Trophoblast cell (in vitro differentiated cells and primary cell): ENCODE data around the gene SEC23B.

Experiments used
- DNase-seq, 2 donors: peaks; one replicate each; pipeline ENCODE4 v3.0.0-alpha.2; 2016
- H2AFZ ChIP-seq: 2 replicates; pipeline ENCODE4 v1.6.1; 2013; ENCODE audit warnings: low read length, moderate library complexity, mild to moderate bottlenecking; ENCODE audit not compliant: insufficient read depth, poor library complexity
- H2AK5ac ChIP-seq: 2 replicates; pipeline ENCODE4 v1.6.1; 2013; ENCODE audit warnings: mild to moderate bottlenecking, low read length
- H2BK120ac ChIP-seq: 2 replicates; pipeline ENCODE4 v1.6.1; 2013; ENCODE audit warnings: low read length, mild to moderate bottlenecking, moderate library complexity; ENCODE audit not compliant: insufficient read depth, poor library complexity
- H2BK12ac ChIP-seq: 2 replicates; pipeline ENCODE4 v1.6.1; 2013; ENCODE audit warnings: mild to moderate bottlenecking, low read length, moderate library complexity
- H2BK5ac ChIP-seq: 2 replicates; pipeline ENCODE4 v1.6.1; 2013; ENCODE audit warnings: low read length, low read depth, moderate library complexity, mild to moderate bottlenecking; ENCODE audit not compliant: poor library complexity
- H3K14ac ChIP-seq: 2 replicates; pipeline ENCODE4 v1.6.1; 2013; ENCODE audit warnings: mild to moderate bottlenecking, low read length
- H3K18ac ChIP-seq: 2 replicates; pipeline ENCODE4 v1.6.1; 2013; ENCODE audit warnings: mild to moderate bottlenecking, low read length
- H3K23ac ChIP-seq: 2 replicates; pipeline ENCODE4 v1.6.1; 2013; ENCODE audit warnings: low read length
- H3K27ac ChIP-seq: 2 replicates; pipeline ENCODE4 v1.5.1; 2013; ENCODE audit warnings: low read depth, mild to moderate bottlenecking, inconsistent platforms, low read length, moderate library complexity
- H3K27me3 ChIP-seq: 2 replicates; pipeline ENCODE4 v1.6.1; 2013; ENCODE audit warnings: inconsistent platforms, mild to moderate bottlenecking, low read length, moderate library complexity; ENCODE audit not compliant: insufficient read depth
- H3K36me3 ChIP-seq, 2 experiments: 1 replicate in 1 of 2; 2 replicates in 1 of 2; pipeline ENCODE4 v1.6.1; 2013; ENCODE audit warnings: low read length in 2 of 2, mild to moderate bottlenecking in 2 of 2, moderate library complexity in 1 of 2; ENCODE audit not compliant: insufficient read depth in 2 of 2, control insufficient read depth in 1 of 2
- H3K4ac ChIP-seq: 2 replicates; pipeline ENCODE4 v1.6.1; 2013; ENCODE audit warnings: low read depth, mild to moderate bottlenecking, low read length, moderate library complexity
- H3K4me1 ChIP-seq, 2 experiments: 1 replicate in 1 of 2; 2 replicates in 1 of 2; pipeline ENCODE4 v1.6.1; 2013; ENCODE audit warnings: low read length in 2 of 2, mild to moderate bottlenecking in 2 of 2, moderate library complexity in 1 of 2; ENCODE audit not compliant: insufficient read depth in 2 of 2, control insufficient read depth in 1 of 2
- H3K4me2 ChIP-seq: 2 replicates; pipeline ENCODE4 v1.6.1; 2013; ENCODE audit warnings: inconsistent platforms, mild to moderate bottlenecking, low read length, moderate library complexity
- H3K4me3 ChIP-seq: 2 replicates; pipeline ENCODE4 v1.5.1; 2013; ENCODE audit warnings: mild to moderate bottlenecking, low read depth, low read length, inconsistent platforms
- H3K79me1 ChIP-seq: one replicate; pipeline ENCODE4 v1.6.1; 2013; ENCODE audit warnings: low read length
- H3K79me2 ChIP-seq: 2 replicates; pipeline ENCODE4 v1.6.1; 2013; ENCODE audit warnings: low read length, mild to moderate bottlenecking; ENCODE audit not compliant: control insufficient read depth, insufficient read depth, poor library complexity
- H3K9ac ChIP-seq: 2 replicates; pipeline ENCODE4 v1.6.1; 2013; ENCODE audit warnings: mild to moderate bottlenecking, low read length
- H3K9me3 ChIP-seq: 2 replicates; pipeline ENCODE4 v1.6.1; 2013; ENCODE audit warnings: low read depth, mild to moderate bottlenecking, control low read depth, inconsistent platforms, low read length; ENCODE audit not compliant: insufficient read depth
- H4K12ac ChIP-seq: 2 replicates; pipeline ENCODE4 v1.6.1; 2013; ENCODE audit warnings: low read depth, mild to moderate bottlenecking, low read length, moderate library complexity
- H4K8ac ChIP-seq: 2 replicates; pipeline ENCODE4 v1.6.1; 2013; ENCODE audit warnings: low read depth, mild to moderate bottlenecking, low read length, moderate library complexity
- H4K91ac ChIP-seq: one replicate; pipeline ENCODE4 v1.6.1; 2013; ENCODE audit warnings: low read depth, mild to moderate bottlenecking, low read length, moderate library complexity
- WGBS: extraction: QIAGEN DNeasy Blood & Tissue Kit; methylation state at CpG from one replicate; pipeline ENCODE4 v1.1.7; 2013; ENCODE audit warnings: missing lambda C conversion rate; ENCODE audit not compliant: insufficient read length, insufficient coverage; ENCODE audit errors: extremely low coverage; 5-methylcytosine and 5-hydroxymethylcytosine counted together

SEC23B gene

GRCh38 chr20:18537651-18538050, 29.9 kb downstream of the SEC23B start:
- Histone ChIP-seq H3K4me2 (no peak overlapping the region), H3K27me3 (no peaks in the 10 kb centered on the region), H3K4me1 (no peaks in the 10 kb centered on the region), H3K79me1 (no peaks in the 10 kb centered on the region), H4K12ac (no peak overlapping the region), H2AFZ (no peak overlapping the region), H3K18ac (no peak overlapping the region), H3K4ac (no peak overlapping the region), H2BK12ac (no peak overlapping the region), H3K9ac (no peak overlapping the region), H4K8ac (no peak overlapping the region), H2BK5ac (no peak overlapping the region), H3K9me3 (no peaks in the 10 kb centered on the region), H3K23ac (no peak overlapping the region), H2AK5ac (no peak overlapping the region), H4K91ac (no peak overlapping the region), H3K27ac (no peak overlapping the region), H3K36me3 (peaks cover 19 to 27% of the 10 kb centered on the region in 2 experiments), H3K4me3 (no peak overlapping the region), H3K14ac (no peak overlapping the region), H2BK120ac (no peak overlapping the region), H3K79me2 (no peaks in the 10 kb centered on the region)
- WGBS: no CpG with 5 or more reads among the region's 2 CpGs
- no peak for DNase-seq

- Histone ChIP-seq H2BK12ac (no peak overlapping the region), H4K8ac (no peak overlapping the region), H3K79me2 (no peaks in the 10 kb centered on the region), H2AFZ (no peak overlapping the region), H3K4ac (no peak overlapping the region), H3K36me3 (peaks cover 24 to 40% of the 10 kb centered on the region in 2 experiments), H3K9me3 (no peaks in the 10 kb centered on the region), H4K91ac (no peak overlapping the region), H3K14ac (no peak overlapping the region), H2AK5ac (no peak overlapping the region), H4K12ac (no peak overlapping the region), H3K4me2 (no peak overlapping the region), H3K27me3 (no peaks in the 10 kb centered on the region), H2BK120ac (no peak overlapping the region), H3K18ac (no peak overlapping the region), H3K4me3 (no peak overlapping the region), H3K27ac (no peak overlapping the region), H3K79me1 (no peaks in the 10 kb centered on the region), H3K4me1 (no peaks in the 10 kb centered on the region), H3K23ac (no peak overlapping the region), H3K9ac (no peak overlapping the region), H2BK5ac (no peak overlapping the region)
- no CpG with 5 or more reads among the region's 5 CpGs for WGBS
- no peak for DNase-seq
These were observed 34.0 kb downstream of the SEC23B start for GRCh38 chr20:18541741-18542140.

DNA sequence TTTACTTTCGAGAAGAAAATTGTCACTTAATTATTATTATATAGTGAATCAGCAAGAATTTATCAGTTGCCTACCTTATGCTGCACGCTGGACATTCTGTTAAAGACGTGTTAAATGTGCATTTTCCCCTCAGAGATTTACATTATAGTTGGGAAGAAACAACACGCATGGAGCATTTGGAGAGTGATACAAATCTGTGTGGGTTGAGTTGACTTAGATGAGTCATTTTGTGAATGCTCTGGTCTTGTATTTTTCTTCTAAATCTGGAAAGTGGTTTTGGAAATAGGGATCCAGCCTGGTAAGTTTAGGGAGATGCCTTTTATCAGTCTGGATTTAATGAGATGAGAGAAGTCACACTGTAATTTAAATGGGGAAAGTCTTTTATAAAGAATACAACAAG, 35.5 kb downstream of the SEC23B start:
- Histone ChIP-seq H3K9me3 (no peaks in the 10 kb centered on the region), H4K12ac (no peak overlapping the region), H3K4me3 (no peak overlapping the region), H3K27ac (no peak overlapping the region), H2AFZ (no peak overlapping the region), H4K91ac (no peak overlapping the region), H3K79me1 (no peaks in the 10 kb centered on the region), H3K14ac (no peak overlapping the region), H3K27me3 (no peaks in the 10 kb centered on the region), H3K4ac (no peak overlapping the region), H2BK5ac (no peak overlapping the region), H3K4me2 (no peak overlapping the region), H2AK5ac (no peak overlapping the region), H3K79me2 (no peaks in the 10 kb centered on the region), H2BK120ac (no peak overlapping the region), H2BK12ac (no peak overlapping the region), H3K9ac (no peak overlapping the region), H3K36me3 (peaks cover 28 to 43% of the 10 kb centered on the region in 2 experiments), H3K18ac (no peak overlapping the region), H3K4me1 (no peaks in the 10 kb centered on the region), H4K8ac (no peak overlapping the region), H3K23ac (no peak overlapping the region)
- WGBS: no CpG with 5 or more reads among the region's 4 CpGs
- DNase-seq: no peak

- no peak overlapping the region for H3K9ac ChIP-seq
- H3K27me3 ChIP-seq: no peaks in the 10 kb centered on the region
- H3K18ac ChIP-seq: no peak overlapping the region
- no peak overlapping the region for H3K4me3 ChIP-seq
- no peak overlapping the region for H3K4me2 ChIP-seq
- H3K4ac ChIP-seq: no peak overlapping the region
- H4K91ac ChIP-seq: no peak overlapping the region
- H3K14ac ChIP-seq: no peak overlapping the region
- H4K12ac ChIP-seq: no peak overlapping the region
- H3K4me1 ChIP-seq: no peaks in the 10 kb centered on the region
- H4K8ac ChIP-seq: no peak overlapping the region
- DNase-seq: no peak
- no CpG with 5 or more reads among the region's 7 CpGs for WGBS
- no peak overlapping the region for H3K27ac ChIP-seq
- peaks cover 27 to 45% of the 10 kb centered on the region in 2 experiments for H3K36me3 ChIP-seq
- H3K79me2 ChIP-seq: no peaks in the 10 kb centered on the region
- no peaks in the 10 kb centered on the region for H3K79me1 ChIP-seq
- no peak overlapping the region for H2AK5ac ChIP-seq
- H2BK5ac ChIP-seq: no peak overlapping the region
- H2BK120ac ChIP-seq: no peak overlapping the region
- H3K9me3 ChIP-seq: no peaks in the 10 kb centered on the region
- no peak overlapping the region for H2AFZ ChIP-seq
- no peak overlapping the region for H2BK12ac ChIP-seq
- H3K23ac ChIP-seq: no peak overlapping the region
These were observed 36.2 kb downstream of the SEC23B start for GRCh38 chr20:18543932-18544331.
